Stomach (tissue), 4 donors: ENCODE data around the gene AGBL4.

ENCODE experiments used
- CTCF ChIP-seq, 7 experiments: fragments of 450-650 bp in 4 of 7; fragments of 200-600 bp in 3 of 7; sonication (generic) in 3 of 7; IDR thresholded peaks; one replicate each; pipeline ENCODE4 v1.5.1; 2016 to 2019; ENCODE audit warnings: antibody characterized with exemption in 7 of 7, control low read depth in 2 of 7, mild to moderate bottlenecking in 1 of 7
- POLR2A ChIP-seq, 4 donors: fragments of 450-650 bp; IDR thresholded peaks; one replicate each; pipeline ENCODE4 v1.6.1; 2016; ENCODE audit warnings: antibody characterized with exemption in 4 of 4, control low read depth in 2 of 4, mild to moderate bottlenecking in 1 of 4, moderate library complexity in 1 of 4
- POLR2AphosphoS5 ChIP-seq, 3 donors: sonication (generic); formaldehyde crosslinking; IDR thresholded peaks; one replicate each; pipeline ENCODE4 v1.6.1; 2016; ENCODE audit warnings: antibody characterized with exemption in 3 of 3

GRCh38 chr1:48555271-48555670, 1468.5 kb downstream of the AGBL4 start:
- no peak for TF ChIP-seq CTCF (IDR thresholded peaks at IDR 0.05)
- no peak for TF ChIP-seq POLR2AphosphoS5 (IDR thresholded peaks at IDR 0.05)
- no peak for TF ChIP-seq POLR2A (IDR thresholded peaks at IDR 0.05)
